Measurements from ENCODE around the gene PKIG. TPM values are rescaled to one million over a fixed set of nuclear protein-coding genes. Genes with fewer than 3 reads are reported as not detected.
"Not testable (repeated sequence)": the region's sequence is repeated elsewhere in the genome, so short reads cannot be mapped to it uniquely, and the experiment has no call there.

PKIG gene
- total RNA-seq, 2 donors from 2014 or later = 61.5 to 77.6 TPM

- H3K36me3 Mint-ChIP-seq (ENCODE audit: low read depth) = peaks cover 21% of the 10 kb centered on the region
- peaks cover 21% of the 10 kb centered on the region for H3K4me1 Mint-ChIP-seq
- H3K4me3 Mint-ChIP-seq = no peak overlapping the region
Measured at GRCh38 chr20:44587035-44587980, 4.9 kb downstream of the PKIG start.

GRCh38 chr20:44588321-44588720, 5.9 kb downstream of the PKIG start:
- not testable (repeated sequence) for H3K9me3 Mint-ChIP-seq; H3K27me3 ChIP-seq (ENCODE audit: control insufficient read depth, insufficient read depth, low read length, poor library complexity, severe bottlenecking); DNase-seq; H3K27ac ChIP-seq (ENCODE audit: low read depth, low read length); H3K9me3 ChIP-seq (ENCODE audit: control insufficient read depth, low read length); H3K27me3 Mint-ChIP-seq (ENCODE audit: insufficient read depth); H3K36me3 ChIP-seq (ENCODE audit: control insufficient read depth, insufficient read depth, low read length); H3K27ac Mint-ChIP-seq; H3K4me3 ChIP-seq (ENCODE audit: low read length); H3K4me1 ChIP-seq (ENCODE audit: control insufficient read depth, insufficient read depth, low read length); H3K9ac ChIP-seq (ENCODE audit: extremely low read depth, low read length, poor library complexity, severe bottlenecking); H3K4me3 Mint-ChIP-seq
- 97% methylated on average over 9 of the region's 9 CpGs for WGBS, 2 experiments (ENCODE audit: insufficient coverage in 1 of 2, insufficient read length in 1 of 2)
- H3K36me3 Mint-ChIP-seq (ENCODE audit: low read depth) = peaks cover 27% of the 10 kb centered on the region
- H3K4me1 Mint-ChIP-seq = peaks cover 18% of the 10 kb centered on the region

More at GRCh38 chr20:44587035-44587980, 4.9 kb downstream of the PKIG start:
- H3K9me3 Mint-ChIP-seq = no peaks in the 10 kb centered on the region
- 94 to 99% methylated on average over 9 to 10 of the region's 10 CpGs for WGBS, 2 experiments (ENCODE audit: insufficient coverage in 1 of 2, insufficient read length in 1 of 2)
- no peaks in the 10 kb centered on the region for H3K27me3 ChIP-seq (ENCODE audit: control insufficient read depth, insufficient read depth, low read length, poor library complexity, severe bottlenecking)
- H3K36me3 ChIP-seq (ENCODE audit: control insufficient read depth, insufficient read depth, low read length) = peaks cover 8% of the 10 kb centered on the region
- DNase-seq = no peak
- no peak overlapping the region for H3K27ac Mint-ChIP-seq
- H3K27me3 Mint-ChIP-seq (ENCODE audit: insufficient read depth) = no peaks in the 10 kb centered on the region
- no peak overlapping the region for H3K9ac ChIP-seq (ENCODE audit: extremely low read depth, low read length, poor library complexity, severe bottlenecking)
- H3K4me3 ChIP-seq (ENCODE audit: low read length) = no peak overlapping the region
- no peak for TF ChIP-seq CTCF (conservative IDR thresholded peaks at IDR 0.05)
- no peak overlapping the region for H3K27ac ChIP-seq (ENCODE audit: low read depth, low read length)
- H3K9me3 ChIP-seq (ENCODE audit: control insufficient read depth, low read length) = no peaks in the 10 kb centered on the region
- no peaks in the 10 kb centered on the region for H3K4me1 ChIP-seq (ENCODE audit: control insufficient read depth, insufficient read depth, low read length)

- H3K27me3 Mint-ChIP-seq (ENCODE audit: insufficient read depth) = no peaks in the 10 kb centered on the region
- TF ChIP-seq CTCF (conservative IDR thresholded peaks at IDR 0.05) = no peak
- Histone ChIP-seq H3K9ac (ENCODE audit: extremely low read depth, low read length, poor library complexity, severe bottlenecking) (no peak overlapping the region), H3K27ac (ENCODE audit: low read depth, low read length) (no peak overlapping the region), H3K4me3 (ENCODE audit: low read length) (no peak overlapping the region), H3K4me1 (ENCODE audit: control insufficient read depth, insufficient read depth, low read length) (no peaks in the 10 kb centered on the region), H3K9me3 (ENCODE audit: control insufficient read depth, low read length) (no peaks in the 10 kb centered on the region), H3K36me3 (ENCODE audit: control insufficient read depth, insufficient read depth, low read length) (peaks cover 15% of the 10 kb centered on the region), H3K27me3 (ENCODE audit: control insufficient read depth, insufficient read depth, low read length, poor library complexity, severe bottlenecking) (no peaks in the 10 kb centered on the region)
- no peak overlapping the region for H3K27ac Mint-ChIP-seq
- WGBS, 2 experiments (ENCODE audit: insufficient coverage in 1 of 2, insufficient read length in 1 of 2) = 63 to 94% methylated on average over 1 to 2 of the region's 4 CpGs
- no peaks in the 10 kb centered on the region for H3K9me3 Mint-ChIP-seq
- H3K36me3 Mint-ChIP-seq (ENCODE audit: low read depth) = peaks cover 27% of the 10 kb centered on the region
- H3K4me3 Mint-ChIP-seq = no peak overlapping the region
- no peak for DNase-seq
- H3K4me1 Mint-ChIP-seq = peaks cover 18% of the 10 kb centered on the region
Measured at GRCh38 chr20:44589537-44589936, 7.2 kb downstream of the PKIG start.
